SK-N-MC (cell line): ENCODE results near the gene AMIGO2.

Experiments
- EZH2 ChIP-seq: fragments of 200-600 bp; sonication (generic); IDR thresholded peaks from one replicate; pipeline ENCODE4 v1.6.1; 2017; ENCODE audit warnings: antibody characterized with exemption
- POLR2AphosphoS5 ChIP-seq: IDR thresholded peaks from 2 replicates; pipeline ENCODE4 v1.6.1; 2012; ENCODE audit warnings: mild to moderate bottlenecking, low read depth, low read length, borderline replicate concordance

DNA sequence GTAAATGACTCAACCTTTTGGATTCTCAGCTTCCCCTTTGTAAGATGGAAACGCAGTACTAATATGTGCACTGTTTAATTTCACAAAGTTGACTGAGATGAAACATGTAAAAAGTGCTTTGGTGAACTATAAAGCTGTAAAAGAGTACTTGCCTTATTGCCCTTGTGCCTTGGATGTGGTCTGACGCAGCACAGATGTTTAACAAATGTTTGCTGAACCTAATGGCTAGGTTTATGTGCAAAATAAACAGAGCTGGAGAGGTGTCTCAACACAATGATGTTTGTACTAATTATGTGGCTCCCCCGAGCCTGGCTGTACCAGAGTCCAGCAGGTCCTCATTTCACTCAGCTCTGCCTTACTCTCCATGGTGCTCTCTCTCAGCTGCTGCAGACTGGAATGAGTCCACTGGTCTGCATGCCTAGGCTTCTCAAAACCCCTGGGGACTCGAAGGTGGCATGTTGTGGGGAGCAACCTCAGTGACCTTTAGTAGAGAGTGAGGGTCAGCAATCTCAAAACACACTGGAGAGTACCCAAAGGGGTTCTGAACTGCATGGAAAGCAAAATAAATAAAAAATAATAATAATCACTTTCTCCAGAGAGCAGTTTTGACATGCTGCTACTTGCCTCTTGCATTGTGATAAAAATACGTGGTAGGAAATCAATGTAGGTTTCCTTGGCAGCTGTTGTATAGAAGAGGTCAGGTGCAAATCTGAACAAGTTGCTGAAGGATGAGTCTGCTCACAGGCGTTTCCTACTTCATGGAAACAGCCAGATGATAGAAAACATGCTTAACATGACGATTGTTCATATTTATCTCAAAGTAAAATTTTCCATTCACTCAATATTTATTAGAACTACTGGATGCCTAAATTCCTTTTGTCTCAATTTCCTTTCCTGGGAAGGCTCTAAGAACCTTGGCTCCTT lies 8.5 kb upstream of the AMIGO2 start:
- no peak for TF ChIP-seq EZH2
- no peak for TF ChIP-seq POLR2AphosphoS5
